Stimulated activated CD4-positive, alpha-beta T cell treated with anti-CD3 and anti-CD28 coated beads, Interleukin-15, amount 100 ng/mL, for 1 hour (primary cell): ENCODE results near the gene EVA1A.
"Not testable (repeated sequence)": the region's sequence is repeated elsewhere in the genome, so short reads cannot be mapped to it uniquely, and the experiment has no call there.

ENCODE experiments used
- DNase-seq, 2 donors: peaks; one replicate each; pipeline ENCODE4 v3.0.0-alpha.2; 2020; ENCODE audit warnings: low read depth in 1 of 2, low spot score in 1 of 2

EVA1A gene

DNA sequence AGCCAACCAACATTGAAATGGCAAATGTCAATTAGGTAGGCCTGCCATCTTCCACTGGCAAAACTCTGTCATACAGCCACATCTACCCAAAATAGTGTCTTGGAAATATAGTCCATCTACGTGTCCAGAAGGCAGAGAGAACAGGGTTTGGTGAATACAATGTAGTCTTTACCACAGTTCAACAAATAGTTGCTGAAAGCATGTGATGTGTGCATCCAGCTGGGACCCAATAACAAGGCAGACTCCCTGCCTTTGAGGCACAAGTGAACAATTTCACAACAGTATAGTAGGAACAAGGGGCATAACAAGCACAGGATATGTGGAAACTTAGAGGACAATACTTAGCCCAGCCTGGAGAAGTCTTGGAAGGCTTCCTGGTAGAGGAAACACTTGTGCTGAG is 72.6 kb downstream of the EVA1A start:
- no peak for DNase-seq

DNA sequence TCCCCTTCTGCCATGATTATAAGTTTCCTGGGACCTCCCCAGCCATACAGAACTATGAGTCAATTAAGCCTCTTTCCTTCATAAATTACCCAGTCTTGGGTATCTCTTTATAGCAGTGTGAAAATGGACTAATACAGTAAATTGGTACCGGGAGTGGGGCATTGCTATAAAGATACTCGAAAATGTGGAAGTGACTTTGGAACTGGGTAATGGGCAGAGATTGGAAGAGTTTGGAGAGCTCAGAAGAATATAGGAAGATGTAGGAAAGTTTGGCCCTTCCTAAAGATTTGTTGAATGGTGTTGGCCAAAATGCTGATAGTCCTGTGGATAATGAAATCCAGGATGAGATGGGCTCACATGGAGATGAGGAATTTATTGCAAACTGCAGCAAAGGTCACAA is 74.0 kb downstream of the EVA1A start:
- not testable (repeated sequence) for DNase-seq

DNA sequence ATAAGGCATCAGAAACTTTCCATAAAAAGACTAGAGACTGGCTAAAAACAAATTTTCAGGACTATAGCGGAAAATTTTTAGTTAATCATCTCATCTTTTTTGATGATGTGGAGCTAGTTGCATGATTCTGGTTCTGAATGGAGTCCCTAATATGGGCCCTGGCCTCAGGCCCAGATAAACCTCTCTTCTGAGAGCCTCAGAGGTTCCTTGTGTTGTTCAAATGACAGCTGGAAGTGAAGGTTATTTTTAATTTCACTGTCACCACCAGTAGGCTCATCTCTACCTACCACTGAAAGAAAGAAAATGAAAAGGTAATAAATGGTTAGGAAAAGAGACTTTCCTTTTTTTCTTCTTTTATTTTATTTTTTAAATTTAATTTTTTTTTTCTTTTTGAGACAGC is 75.9 kb downstream of the EVA1A start:
- DNase-seq, result no peak

DNA sequence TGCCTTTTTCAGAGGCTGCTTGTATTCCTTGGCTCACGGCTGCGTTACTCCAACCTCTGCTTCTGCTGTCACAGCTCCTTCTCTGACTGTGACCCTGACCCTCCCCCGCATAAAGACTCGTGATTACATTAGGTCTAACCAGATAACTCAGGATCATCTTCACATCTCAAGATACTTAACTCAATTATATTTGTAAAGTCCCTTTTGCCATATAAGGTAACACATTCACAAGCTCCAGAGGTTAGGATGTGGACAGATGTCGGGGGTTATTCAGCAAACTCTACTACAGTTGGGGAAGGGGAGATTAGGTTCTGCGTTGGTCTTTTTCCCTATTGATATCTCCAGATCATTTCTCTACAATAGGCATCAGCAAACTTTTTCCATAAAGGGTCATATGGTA is 76.9 kb downstream of the EVA1A start:
- no peak for DNase-seq

DNA sequence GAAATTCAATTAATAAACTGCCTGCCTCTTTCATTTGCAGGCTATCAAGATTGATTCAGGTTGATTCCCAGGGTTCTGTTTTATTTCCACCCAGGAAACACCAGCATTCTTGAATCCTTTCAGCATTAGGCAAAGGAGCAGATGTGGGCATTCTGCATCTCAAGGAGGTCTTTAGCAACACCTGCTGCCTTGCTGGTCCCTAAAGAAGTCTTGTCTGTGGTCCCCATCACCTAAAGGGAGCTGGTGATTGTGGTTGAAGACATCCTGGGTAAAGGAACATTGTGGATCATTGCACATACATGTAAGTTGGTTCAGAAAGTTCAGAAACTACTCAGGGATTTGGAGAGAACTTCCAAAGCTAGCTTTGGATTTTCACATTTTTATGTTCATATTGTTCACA is 78.3 kb downstream of the EVA1A start:
- DNase-seq, result no peak

DNA sequence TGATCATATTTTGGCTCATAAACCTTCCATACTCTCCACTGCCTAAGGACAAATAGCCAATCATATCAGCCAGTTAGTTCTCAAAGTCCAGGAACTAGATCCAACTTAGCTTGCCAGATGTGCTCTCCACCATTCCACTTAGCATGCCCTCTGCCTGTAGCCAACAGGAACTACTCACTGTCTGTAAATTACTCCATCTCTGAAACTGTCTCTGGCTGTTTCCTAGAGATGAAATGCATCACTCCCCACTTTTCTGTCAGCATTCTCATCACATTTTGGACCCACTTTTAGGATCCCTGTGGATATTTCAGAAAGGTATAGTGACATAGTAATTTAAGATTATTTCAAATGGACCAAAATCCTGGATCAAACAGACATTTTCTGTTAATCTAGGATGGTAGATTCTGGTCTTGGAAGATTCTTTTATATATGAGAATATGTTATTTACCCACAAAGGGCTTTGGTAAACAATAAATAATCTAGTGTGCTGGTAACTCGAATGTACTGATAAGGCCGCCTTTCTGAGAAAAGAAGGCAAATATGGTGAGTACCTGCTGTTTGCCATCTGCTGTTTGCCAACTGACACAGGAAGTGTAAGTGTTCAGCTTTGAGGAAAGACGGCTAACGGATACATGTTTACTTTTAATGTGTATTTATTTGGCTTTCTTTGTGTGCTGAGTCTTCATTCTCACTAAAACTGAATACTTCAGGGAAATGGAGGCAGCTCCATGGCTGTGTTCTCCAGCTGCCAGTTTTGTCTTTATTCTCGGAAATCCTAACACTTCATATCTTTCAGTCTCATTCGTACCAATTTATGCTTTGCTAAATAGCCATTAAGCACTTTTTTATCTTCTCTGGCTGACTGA is 79.5 kb downstream of the EVA1A start:
- no peak for DNase-seq

DNA sequence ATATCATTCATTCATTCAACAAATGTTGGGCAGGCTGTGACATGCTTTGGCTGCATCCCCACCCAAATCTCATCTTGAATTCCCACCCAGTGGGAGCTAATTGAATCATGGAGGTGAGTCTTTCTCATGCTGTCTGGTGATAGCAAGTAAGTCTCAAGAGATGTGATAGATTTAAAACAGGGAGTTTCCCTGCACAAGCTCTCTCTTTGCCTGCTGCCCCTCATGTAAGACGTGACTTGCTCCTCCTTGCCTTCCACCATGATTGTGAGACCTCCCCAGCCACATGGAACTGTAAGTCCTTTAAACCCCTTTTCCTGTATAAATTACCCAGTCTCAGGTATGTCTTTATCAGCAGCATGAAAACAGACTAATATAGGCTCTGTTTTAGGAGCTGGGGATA is 83.0 kb downstream of the EVA1A start:
- DNase-seq, result not testable (repeated sequence)

DNA sequence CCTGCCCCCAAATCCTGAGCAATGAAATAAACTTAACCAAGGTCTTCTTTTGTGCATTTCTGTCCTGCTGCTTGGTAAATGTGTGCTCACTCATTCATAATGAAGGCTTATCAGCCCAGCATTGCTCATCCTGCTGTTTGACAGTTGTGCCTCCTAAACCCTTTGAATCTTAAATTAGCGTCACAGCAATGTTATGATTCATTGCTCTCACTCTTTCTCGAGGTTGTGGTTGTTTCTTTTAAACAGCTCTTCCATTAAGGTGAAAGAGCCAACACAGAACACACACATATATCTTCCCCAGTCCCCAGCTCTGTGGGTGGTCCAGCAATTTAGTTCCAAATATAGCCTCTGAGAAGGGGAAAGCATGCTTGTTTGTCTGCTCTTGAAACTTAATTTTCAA is 84.0 kb downstream of the EVA1A start:
- no peak for DNase-seq

DNA sequence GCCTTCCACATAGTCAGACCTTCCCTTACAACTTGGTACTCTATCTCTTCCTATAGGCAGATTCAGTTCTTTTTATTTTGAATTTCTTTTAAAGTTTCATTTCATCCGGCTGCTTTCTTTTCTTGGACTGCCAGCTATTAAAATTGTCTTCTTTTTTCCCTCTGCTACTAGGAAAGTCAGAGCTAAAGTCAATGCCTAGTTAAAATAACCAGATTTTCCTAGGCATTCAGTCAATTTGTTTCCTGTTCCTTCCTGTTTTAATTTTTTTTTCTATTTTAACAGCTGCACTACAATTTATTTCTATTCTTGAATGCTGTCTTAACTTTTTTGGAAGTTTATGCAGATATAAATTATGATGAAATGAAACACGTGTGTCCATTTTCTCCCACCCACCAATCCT is 84.8 kb downstream of the EVA1A start:
- DNase-seq, result no peak

DNA sequence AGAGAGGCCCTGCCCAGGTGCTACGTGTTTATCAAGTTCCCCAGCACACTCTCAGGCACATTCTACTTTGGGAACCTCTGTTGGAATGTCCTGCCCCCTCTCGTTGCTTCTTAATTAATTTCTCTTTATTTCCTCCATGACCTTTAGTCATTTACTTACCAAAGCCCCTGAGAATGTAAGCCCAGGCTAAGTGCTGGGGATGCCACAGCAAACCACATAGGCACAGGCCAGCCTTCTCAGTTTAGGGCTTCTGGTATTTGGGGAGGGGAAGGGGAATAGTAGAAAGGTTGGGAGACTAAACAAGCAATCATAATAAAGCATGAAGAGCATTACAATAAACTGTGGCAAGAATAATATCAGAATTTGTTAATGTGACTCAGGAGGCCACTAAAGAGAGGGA is 85.7 kb downstream of the EVA1A start:
- DNase-seq, result no peak

DNA sequence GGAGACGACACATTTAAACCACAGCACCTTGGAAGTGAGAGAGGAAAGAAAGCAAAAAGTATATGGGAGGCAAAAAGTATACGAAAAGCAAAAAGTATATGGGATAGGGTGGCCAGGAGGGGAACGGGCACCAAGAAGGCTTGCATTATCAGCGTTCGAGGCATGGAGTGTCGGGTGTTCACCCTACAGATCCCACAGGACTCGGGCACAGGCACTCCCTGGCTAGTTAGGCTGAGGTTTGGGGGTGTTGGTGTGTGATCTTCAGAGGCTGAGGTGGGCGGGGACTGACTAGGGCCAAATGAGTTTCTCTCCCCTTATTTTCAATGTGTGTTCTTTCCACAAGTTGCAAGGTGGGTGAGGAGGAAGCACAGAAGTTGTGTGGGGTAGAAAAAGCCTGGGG is 86.6 kb downstream of the EVA1A start:
- DNase-seq, result no peak

DNA sequence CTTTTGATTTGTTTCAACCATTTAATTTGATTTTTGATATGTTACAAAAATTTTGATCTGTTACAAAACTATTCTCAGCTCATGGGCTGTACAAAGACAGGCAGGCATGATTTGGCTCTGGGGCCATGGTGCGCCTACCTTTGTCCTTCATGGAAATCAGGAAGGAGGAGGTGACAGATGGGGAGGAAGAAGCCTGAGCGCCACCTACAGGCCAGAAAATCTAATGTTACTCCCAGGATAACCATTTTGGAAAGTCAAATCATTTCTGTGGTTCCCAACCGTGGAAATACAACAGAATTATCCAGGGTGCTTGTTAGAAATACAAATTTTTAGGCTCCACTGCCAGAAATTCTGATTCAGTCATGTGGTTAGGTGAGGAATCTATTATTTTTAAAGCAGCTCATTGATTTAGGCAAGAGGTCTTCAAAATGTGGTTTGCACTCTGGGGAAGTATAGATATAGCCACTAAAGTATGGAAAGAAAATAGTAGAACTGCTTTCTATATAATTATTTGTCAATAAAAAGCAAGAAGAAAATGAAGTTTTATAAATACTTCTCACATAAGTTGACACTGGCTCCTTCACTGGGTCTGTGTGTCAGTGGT is 93.9 kb downstream of the EVA1A start:
- DNase-seq, result no peak

DNA sequence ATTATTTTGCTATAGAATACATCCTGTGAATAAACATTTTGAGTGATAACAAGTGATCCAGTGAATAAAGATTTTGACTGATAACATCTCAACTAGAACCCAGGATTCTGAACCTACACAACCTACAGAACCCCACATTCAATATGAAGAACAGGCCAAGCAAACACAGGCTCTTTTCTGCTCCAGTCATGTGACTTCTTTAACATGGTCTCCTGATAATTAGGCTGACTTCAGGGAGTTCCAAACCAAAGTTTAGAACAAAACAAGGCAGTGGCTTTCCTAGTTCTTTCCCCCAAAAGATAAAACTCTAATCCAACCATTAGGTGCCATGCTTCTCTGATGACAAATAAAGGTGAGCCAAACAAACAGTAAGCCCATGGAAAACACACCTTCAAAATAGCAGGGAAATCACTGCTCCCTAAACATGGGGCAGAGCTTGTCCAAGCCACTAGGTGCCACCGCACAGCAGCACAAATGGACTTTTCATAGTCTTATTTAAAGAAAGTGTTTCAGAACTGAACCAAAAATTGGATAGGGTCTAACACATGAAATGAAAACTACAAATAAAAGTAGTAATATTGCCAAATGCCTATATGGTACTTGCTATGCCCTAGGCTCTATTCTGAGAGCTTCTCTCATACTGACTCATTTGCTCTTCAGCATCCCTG is 95.3 kb downstream of the EVA1A start:
- DNase-seq, result no peak

DNA sequence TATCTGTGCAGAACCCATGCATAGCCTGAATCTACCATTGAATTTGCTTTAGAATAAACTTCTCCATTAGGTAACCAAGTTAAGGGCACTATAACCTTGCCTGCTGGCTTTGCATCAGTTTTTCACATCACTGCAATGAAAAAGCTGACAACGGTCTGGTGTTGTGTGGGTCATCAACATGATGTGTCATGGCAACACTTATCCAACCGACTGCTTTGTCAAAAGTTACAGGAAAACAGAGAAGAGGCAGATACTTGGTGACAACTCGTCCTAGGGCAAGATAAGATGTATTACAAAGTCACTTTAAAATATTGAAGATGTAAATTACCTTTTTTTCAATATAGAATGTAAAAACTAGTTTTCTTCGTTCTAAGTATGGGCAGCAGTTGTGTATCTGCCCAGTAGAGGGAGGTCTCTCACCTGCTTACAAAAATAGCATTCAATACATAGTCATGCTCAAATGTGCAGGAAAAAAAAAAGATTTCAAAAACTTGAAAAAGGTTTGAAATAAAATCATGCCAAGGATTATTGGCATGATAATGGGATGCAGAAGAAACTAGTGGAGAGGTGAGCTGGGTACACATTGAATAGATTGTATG is 96.3 kb downstream of the EVA1A start:
- no peak for DNase-seq

DNA sequence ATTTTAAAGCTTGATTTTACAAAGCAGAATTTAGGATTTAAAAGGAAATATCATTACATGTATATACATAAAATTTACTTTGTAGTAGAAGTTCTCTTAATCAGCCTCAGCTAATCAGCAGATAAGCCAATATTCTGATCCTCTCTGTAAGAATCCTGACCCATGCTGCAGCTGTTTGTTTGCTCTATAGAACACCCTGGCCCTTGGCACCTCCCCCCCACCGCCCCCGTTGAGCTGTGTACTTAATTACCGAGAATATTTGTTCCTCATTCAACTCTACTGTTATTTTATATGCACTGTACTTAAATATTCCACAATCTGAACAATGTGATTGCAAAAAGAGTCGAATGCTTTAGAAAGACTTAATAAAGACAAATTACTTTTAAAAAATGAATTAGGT is 98.0 kb downstream of the EVA1A start:
- no peak for DNase-seq

DNA sequence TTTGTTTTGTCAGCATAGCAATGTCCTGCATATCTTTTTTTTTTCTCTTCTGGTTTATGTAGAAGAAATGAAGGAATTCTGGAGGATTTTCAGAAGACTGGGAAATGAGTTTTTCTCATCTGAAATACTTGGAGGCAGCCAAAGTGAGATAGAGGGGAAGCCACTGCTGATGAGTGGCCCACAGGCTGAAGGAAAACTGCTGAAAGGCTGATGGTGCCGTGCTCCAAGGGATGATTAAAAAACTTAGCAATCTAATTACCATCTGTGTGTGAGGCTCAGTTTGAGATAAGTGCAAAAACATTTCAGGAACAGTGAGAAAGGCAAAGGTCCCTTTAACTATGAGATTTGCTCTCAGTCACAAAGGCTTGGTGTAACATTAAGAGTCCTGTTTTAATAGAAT is 98.5 kb downstream of the EVA1A start:
- no peak for DNase-seq

DNA sequence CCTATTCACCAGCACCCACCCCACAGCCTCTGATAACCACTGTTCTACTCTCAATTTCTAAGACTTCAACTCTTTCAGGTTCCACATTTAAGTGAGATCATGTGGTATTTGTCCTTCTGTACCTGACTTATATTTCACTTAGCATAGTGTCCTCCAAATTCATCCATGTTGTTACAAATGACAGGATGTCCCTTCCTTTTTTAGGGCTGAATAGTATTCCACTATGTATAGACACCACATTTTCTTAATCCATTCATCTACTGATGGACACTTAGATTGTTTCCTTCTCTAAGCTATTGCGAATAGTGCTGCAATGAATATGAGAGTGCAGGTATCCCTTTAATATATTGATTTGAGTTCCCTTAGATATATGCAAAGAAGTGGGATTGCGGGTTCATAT is 100.1 kb downstream of the EVA1A start:
- DNase-seq, result no peak

DNA sequence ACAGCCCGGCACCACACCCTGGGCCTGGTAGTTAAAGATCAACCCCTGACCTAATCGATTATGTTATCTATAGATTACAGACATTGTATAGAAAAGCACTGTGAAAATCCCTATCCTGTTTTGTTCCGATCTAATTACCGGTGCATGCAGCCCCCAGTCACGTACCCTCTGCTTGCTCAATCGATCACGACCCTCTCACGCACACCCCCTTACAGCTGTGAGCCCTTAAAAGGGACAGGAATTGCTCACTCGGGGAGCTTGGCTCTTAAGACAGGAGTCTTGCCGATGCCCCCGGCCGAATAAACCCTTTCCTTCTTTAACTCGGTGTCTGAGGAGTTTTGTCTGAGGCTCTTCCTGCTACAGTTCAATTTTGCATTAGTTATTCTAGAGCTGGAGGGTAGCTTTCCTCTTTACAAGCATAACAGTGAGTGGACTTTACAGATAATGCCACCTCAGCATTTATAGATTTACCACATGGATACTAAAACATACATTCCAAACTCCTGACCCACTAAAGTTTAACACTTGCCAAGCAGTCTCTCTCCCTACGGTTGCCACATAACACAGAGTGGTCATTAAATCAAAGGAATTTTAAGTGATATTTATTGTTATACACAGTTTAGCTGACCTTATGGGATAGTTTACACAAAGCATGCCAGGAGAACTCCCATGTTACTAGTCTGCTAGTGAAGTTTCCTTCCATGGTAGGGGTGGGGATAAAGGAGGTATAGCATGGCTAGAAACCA is 101.0 kb downstream of the EVA1A start:
- no peak for DNase-seq

DNA sequence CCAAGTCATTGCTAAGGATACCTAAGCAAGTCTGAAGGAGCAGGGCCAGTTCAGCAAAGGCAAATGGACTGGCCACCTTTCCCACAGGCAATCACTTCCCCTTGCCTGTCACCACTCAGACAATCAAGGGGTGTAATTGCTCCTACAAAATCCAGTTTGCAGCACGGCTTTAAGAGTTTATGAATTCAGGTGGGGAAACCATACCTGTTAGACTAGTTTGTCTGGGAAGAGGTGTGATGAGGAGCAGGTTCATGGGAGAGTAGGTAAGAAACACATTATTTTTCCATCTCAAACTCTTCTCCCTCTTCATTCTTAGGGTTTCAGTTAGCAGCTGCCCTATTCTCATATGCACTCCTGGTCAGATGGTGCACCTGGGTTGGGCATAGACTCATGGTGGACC is 102.5 kb downstream of the EVA1A start:
- no peak for DNase-seq

DNA sequence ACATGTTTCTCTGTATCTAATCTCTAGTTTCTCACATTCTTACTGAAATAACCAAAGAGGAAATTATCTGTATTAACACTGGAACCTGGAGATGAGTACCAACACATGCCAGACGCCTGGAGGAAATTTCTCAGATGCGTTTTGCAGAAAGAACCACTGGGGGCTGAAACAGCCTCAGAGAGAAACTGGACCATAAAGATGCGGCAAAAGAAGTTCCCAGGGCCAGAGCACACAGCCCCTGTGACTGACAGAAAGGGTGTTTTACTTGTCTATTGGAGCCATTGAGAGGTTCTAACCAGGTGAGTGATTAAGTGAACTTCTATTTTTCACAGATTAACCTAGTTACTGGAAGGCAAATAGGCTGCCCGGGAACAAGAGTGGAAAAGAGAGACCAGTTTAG is 103.9 kb downstream of the EVA1A start:
- no peak for DNase-seq

DNA sequence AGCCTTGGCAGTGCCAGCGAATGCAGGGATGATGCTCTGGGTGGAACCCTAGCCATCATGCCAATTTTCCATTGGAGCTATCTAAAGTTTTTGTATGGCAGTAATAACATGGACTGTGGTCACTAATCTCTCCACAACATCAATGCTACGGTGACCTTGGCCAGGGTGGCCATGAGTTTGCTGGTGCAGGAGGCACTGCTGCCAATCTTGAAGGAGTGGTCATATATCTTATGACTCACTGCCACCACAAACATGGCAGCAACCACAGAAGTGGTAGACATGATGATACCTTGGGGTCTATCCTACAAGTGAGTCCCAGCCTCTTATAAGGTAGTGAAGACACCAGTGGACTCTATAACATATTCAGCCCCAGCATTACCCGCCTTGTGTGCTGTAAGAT is 104.6 kb downstream of the EVA1A start:
- no peak for DNase-seq
